ENCODE results near the gene XIRP2.

XIRP2 gene

GRCh38 chr2:166888180-166888579, at the start of gene XIRP2:
Gene XIRP2 (plus strand): TSS chr2:166888480. CDS start chr2:166903483, 15,003 bp downstream.
- TF ChIP-seq, protein P1, sequence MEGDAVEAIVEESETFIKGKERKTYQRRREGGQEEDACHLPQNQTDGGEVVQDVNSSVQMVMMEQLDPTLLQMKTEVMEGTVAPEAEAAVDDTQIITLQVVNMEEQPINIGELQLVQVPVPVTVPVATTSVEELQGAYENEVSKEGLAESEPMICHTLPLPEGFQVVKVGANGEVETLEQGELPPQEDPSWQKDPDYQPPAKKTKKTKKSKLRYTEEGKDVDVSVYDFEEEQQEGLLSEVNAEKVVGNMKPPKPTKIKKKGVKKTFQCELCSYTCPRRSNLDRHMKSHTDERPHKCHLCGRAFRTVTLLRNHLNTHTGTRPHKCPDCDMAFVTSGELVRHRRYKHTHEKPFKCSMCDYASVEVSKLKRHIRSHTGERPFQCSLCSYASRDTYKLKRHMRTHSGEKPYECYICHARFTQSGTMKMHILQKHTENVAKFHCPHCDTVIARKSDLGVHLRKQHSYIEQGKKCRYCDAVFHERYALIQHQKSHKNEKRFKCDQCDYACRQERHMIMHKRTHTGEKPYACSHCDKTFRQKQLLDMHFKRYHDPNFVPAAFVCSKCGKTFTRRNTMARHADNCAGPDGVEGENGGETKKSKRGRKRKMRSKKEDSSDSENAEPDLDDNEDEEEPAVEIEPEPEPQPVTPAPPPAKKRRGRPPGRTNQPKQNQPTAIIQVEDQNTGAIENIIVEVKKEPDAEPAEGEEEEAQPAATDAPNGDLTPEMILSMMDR (IDR thresholded peaks at IDR 0.05; ENCODE audit: low read depth, low read length, missing control alignments) = no peak
- Histone ChIP-seq H3K4me3 (ENCODE audit: low read depth, low read length) (no peak within 1 kb of the TSS), H3K36me3 (replicated peaks) (no peaks in the 10 kb centered on the region), H3K27me3 (replicated peaks) (no peaks in the 10 kb centered on the region), H3K27ac (no peak within 1 kb of the TSS)
- no peak for DNase-seq
- in situ Hi-C loops (cut with HindIII; ENCODE audit: low pct_ligation_motif_present, low sequenced_read_pairs) = no loop called here

DNA sequence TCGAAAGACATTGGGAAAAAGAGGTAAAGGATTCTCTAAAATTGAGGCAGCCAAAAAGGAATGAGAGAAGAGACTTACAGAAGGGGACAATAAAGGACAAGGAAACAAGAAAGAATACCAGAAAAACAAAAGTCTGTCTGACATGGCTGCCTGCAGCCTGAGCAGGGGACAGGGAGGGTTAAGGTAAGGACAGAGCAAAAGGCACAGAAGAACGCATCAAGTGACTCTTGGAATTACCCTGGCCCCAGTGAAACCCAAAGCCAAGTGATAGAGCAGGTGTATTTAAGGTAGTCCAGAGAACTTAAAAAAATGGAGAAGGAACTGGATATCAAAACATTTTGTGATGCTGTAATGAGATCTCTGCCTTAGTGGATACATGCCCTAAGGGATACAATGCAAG, 47.1 kb upstream of the XIRP2 start:
- Histone ChIP-seq H3K4me3 (ENCODE audit: low read depth, low read length) (no peak overlapping the region), H3K36me3 (replicated peaks) (no peaks in the 10 kb centered on the region), H3K27ac (no peak overlapping the region), H3K27me3 (replicated peaks) (no peaks in the 10 kb centered on the region)
- in situ Hi-C loops (cut with HindIII; ENCODE audit: low pct_ligation_motif_present, low sequenced_read_pairs) = no loop called here
- TF ChIP-seq, protein P1 (IDR thresholded peaks at IDR 0.05; ENCODE audit: low read depth, low read length, missing control alignments) = no peak
- DNase-seq = no peak

DNA sequence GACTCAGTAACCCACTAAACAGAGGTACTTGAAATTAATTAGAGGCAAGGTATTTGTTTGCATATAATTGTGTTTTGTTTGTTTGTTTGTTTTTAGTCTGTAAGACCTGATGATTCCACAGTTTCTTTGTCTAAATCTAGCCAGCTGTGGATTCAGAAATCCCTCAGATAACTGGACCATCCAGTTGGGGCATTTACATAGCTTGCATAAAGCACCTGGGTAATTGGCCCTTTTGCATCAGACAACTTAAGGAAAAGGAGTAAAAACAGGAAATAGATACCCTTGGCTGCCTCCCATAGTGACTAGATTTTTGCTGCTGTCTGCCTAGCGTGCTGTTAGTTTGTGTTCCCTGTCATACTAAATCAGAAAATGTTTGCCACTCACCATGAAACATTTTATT, 46.6 kb upstream of the XIRP2 start:
- H3K4me3 ChIP-seq (ENCODE audit: low read depth, low read length) = no peak overlapping the region

DNA sequence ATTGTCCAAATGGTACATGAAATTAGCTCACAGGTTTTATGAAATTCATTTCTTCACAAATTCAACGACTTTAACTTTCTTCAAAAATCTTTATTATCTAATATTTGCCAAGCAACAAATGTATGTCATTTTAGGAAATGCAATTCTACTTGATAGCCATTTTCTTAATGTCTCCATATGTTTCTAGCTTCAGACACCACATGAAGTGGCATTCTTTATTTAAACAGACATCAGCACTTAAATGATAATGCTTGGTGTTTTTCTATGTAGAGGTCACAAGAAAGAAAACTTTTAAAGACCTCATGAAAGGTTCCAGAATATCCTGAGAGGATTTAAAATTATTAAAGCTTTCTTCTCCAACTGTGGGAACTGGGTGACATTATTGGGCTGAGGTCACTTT, 44.2 kb upstream of the XIRP2 start:
- in situ Hi-C loops (cut with HindIII; ENCODE audit: low pct_ligation_motif_present, low sequenced_read_pairs) = no loop called here
- TF ChIP-seq, protein P1 (IDR thresholded peaks at IDR 0.05; ENCODE audit: low read depth, low read length, missing control alignments) = no peak
- no peak for DNase-seq

More for the DNA sequence above, 46.6 kb upstream of the XIRP2 start:
- TF ChIP-seq, protein P1 (IDR thresholded peaks at IDR 0.05; ENCODE audit: low read depth, low read length, missing control alignments) = no peak
- Histone ChIP-seq H3K27ac (no peak overlapping the region), H3K27me3 (replicated peaks) (no peaks in the 10 kb centered on the region), H3K36me3 (replicated peaks) (no peaks in the 10 kb centered on the region)
- in situ Hi-C loops (cut with HindIII; ENCODE audit: low pct_ligation_motif_present, low sequenced_read_pairs) = no loop called here
- DNase-seq = no peak

GRCh38 chr2:166862468-166863132, 25.7 kb upstream of the XIRP2 start:
- DNase-seq = no peak
- H3K27ac ChIP-seq = no peak overlapping the region
- no peaks in the 10 kb centered on the region for H3K36me3 ChIP-seq (replicated peaks)
- TF ChIP-seq, protein P1 (IDR thresholded peaks at IDR 0.05; ENCODE audit: low read depth, low read length, missing control alignments) = no peak
- no peak overlapping the region for H3K4me3 ChIP-seq (ENCODE audit: low read depth, low read length)
- H3K27me3 ChIP-seq (replicated peaks) = no peaks in the 10 kb centered on the region
- in situ Hi-C loops (cut with HindIII; ENCODE audit: low pct_ligation_motif_present, low sequenced_read_pairs) = no loop called here

More for the DNA sequence above, 44.2 kb upstream of the XIRP2 start:
- H3K4me3 ChIP-seq (ENCODE audit: low read depth, low read length) = no peak overlapping the region
- no peaks in the 10 kb centered on the region for H3K27me3 ChIP-seq (replicated peaks)
- H3K27ac ChIP-seq = no peak overlapping the region
- H3K36me3 ChIP-seq (replicated peaks) = no peaks in the 10 kb centered on the region

Measured in brain microvascular endothelial cell (primary cell).